ENCODE measurements around the gene REXO5. TPM values are rescaled to one million over a fixed set of nuclear protein-coding genes. Genes with fewer than 3 reads are reported as not detected.

REXO5 gene
- total RNA-seq, 1 donor from 2014 or later: 2.7 TPM

Other genes with a start within 250 kb of the REXO5 start
- gene ACSM2B, start 230.2 kb upstream of the REXO5 start, total RNA-seq: 0.13 and 0.38 TPM in 2 replicates
- gene ACSM1, start 108.8 kb upstream of the REXO5 start, total RNA-seq: not detected in 2 replicates
- gene THUMPD1, start 64.7 kb upstream of the REXO5 start, total RNA-seq: 57.3 and 82.7 TPM in 2 replicates
- gene ACSM3, start 42.5 kb upstream of the REXO5 start, total RNA-seq: 0.13 TPM in 2 replicates
- 7.8 and 9.2 TPM in 2 replicates for gene ERI2, start 55 bp upstream of the REXO5 start, total RNA-seq
- 15.5 and 21.5 TPM in 2 replicates for gene DCUN1D3, start 93.8 kb downstream of the REXO5 start, total RNA-seq
- gene LYRM1, start 94.2 kb downstream of the REXO5 start, total RNA-seq: 33.5 and 41.0 TPM in 2 replicates

Data from dermis microvascular lymphatic vessel endothelial cell (primary cell).